Neural progenitor cell (in vitro differentiated cells): ENCODE results near the gene TWIST2. TPM values are rescaled to one million over a fixed set of nuclear protein-coding genes. Genes with fewer than 3 reads are reported as not detected.

Experiments
- DNase-seq: peaks from one replicate; pipeline ENCODE4 v3.0.0-alpha.2; 2016; ENCODE audit warnings: low spot score
- H2AFZ ChIP-seq: fragments of 200-600 bp; sonication (generic); replicated peaks from 2 replicates; pipeline ENCODE4 v1.6.1; 2016; ENCODE audit warnings: antibody characterized with exemption
- H3F3A ChIP-seq: fragments of 200-600 bp; sonication (generic); 2 replicates; pipeline ENCODE4 v1.6.1; 2016; ENCODE audit warnings: antibody characterized with exemption, low read depth
- H3K27ac ChIP-seq: fragments of 200-600 bp; sonication (generic); 2 replicates; pipeline ENCODE4 v1.5.1; 2016; ENCODE audit warnings: mild to moderate bottlenecking
- H3K27me3 ChIP-seq: fragments of 200-600 bp; sonication (generic); 2 replicates; pipeline ENCODE4 v1.6.1; 2016; ENCODE audit warnings: mild to moderate bottlenecking, moderate library complexity
- H3K36me3 ChIP-seq: fragments of 200-600 bp; sonication (generic); 2 replicates; pipeline ENCODE4 v1.5.1; 2016
- H3K4me1 ChIP-seq: fragments of 200-600 bp; sonication (generic); 2 replicates; pipeline ENCODE4 v1.6.1; 2016; ENCODE audit warnings: mixed run types
- H3K4me2 ChIP-seq: fragments of 200-600 bp; sonication (generic); 2 replicates; pipeline ENCODE4 v1.6.1; 2016
- H3K4me3 ChIP-seq: fragments of 200-600 bp; sonication (generic); 2 replicates; pipeline ENCODE4 v1.5.1; 2016
- H3K79me2 ChIP-seq: fragments of 200-600 bp; sonication (generic); 2 replicates; pipeline ENCODE4 v1.6.1; 2016; ENCODE audit warnings: low read depth
- H3K9ac ChIP-seq: fragments of 200-600 bp; sonication (generic); 2 replicates; pipeline ENCODE4 v1.6.1; 2016
- H3K9me3 ChIP-seq: fragments of 200-600 bp; sonication (generic); 2 replicates; pipeline ENCODE4 v1.5.1; 2016; ENCODE audit warnings: low read depth
- H4K20me1 ChIP-seq: fragments of 200-600 bp; sonication (generic); 2 replicates; pipeline ENCODE4 v1.6.1; 2016; ENCODE audit warnings: low read depth
- H3K27ac Mint-ChIP-seq: 3 replicates; pipeline ENCODE4 v1.8.0; 2021; ENCODE audit warnings: mixed read lengths
- H3K27me3 Mint-ChIP-seq: 2 replicates; pipeline ENCODE4 v1.8.0; 2022; ENCODE audit warnings: low read depth, mild to moderate bottlenecking, inconsistent platforms, moderate library complexity, mixed read lengths; ENCODE audit not compliant: insufficient read depth
- H3K36me3 Mint-ChIP-seq: 3 replicates; pipeline ENCODE4 v1.8.0; 2021; ENCODE audit warnings: mixed read lengths
- H3K4me1 Mint-ChIP-seq: 3 replicates; pipeline ENCODE4 v1.8.0; 2021; ENCODE audit warnings: mixed read lengths
- H3K4me3 Mint-ChIP-seq: 3 replicates; pipeline ENCODE4 v1.8.0; 2021; ENCODE audit warnings: mild to moderate bottlenecking, moderate library complexity, mixed read lengths
- H3K9me3 Mint-ChIP-seq: 3 replicates; pipeline ENCODE4 v1.8.0; 2020; ENCODE audit warnings: mixed read lengths
- CTCF ChIP-seq: fragments of 200-600 bp; sonication (generic); IDR thresholded peaks from 2 replicates; pipeline ENCODE4 v1.5.1; 2017; ENCODE audit warnings: antibody characterized with exemption, mild to moderate bottlenecking
- EZH2 ChIP-seq: fragments of 200-600 bp; sonication (generic); IDR thresholded peaks from 2 replicates; pipeline ENCODE4 v1.6.1; 2017; ENCODE audit warnings: antibody characterized with exemption, mild to moderate bottlenecking, moderate library complexity
- EZH2phosphoT487 ChIP-seq: fragments of 200-600 bp; sonication (generic); IDR thresholded peaks from 2 replicates; pipeline ENCODE4 v1.6.1; 2017; ENCODE audit warnings: antibody characterized with exemption
- total RNA-seq: library from RNA; depleted of rRNA; stranded (reverse); fragments of >200 nt; gene quantifications from 2 replicates; pipeline ENCODE4 v1.2.3, GENCODE V29; 2015; ENCODE audit warnings: low replicate concordance

The TWIST2 gene
- total RNA-seq, 1 donor from 2014 or later, result 0.51 TPM

- H3K36me3 Mint-ChIP-seq, result peaks cover 2% of the 10 kb centered on the region
Observed at GRCh38 chr2:238851761-238852160, 3.9 kb downstream of the TWIST2 start.

GRCh38 chr2:238852206-238852869 is 4.5 kb downstream of the TWIST2 start:
- peaks cover 90% of the 10 kb centered on the region for H3K27me3 ChIP-seq
- no peak for TF ChIP-seq EZH2phosphoT487
- no peak for TF ChIP-seq EZH2
- TF ChIP-seq CTCF, result no peak
- Mint-ChIP-seq H3K4me3 (no peak overlapping the region), H3K36me3 (peaks cover 2% of the 10 kb centered on the region), H3K9me3 (peaks cover 3% of the 10 kb centered on the region), H3K27ac (no peak overlapping the region), H3K4me1 (peaks cover 5% of the 10 kb centered on the region), H3K27me3 (peaks cover 28% of the 10 kb centered on the region)
- H3K4me2 ChIP-seq, result no peak overlapping the region
- H2AFZ ChIP-seq, result no peak overlapping the region
- H3K9ac ChIP-seq, result no peak overlapping the region
- peaks cover 4% of the 10 kb centered on the region for H3F3A ChIP-seq
- no peak for DNase-seq
- H4K20me1 ChIP-seq, result peaks cover 26% of the 10 kb centered on the region
- no peaks in the 10 kb centered on the region for H3K79me2 ChIP-seq
- H3K36me3 ChIP-seq, result no peaks in the 10 kb centered on the region
- no peaks in the 10 kb centered on the region for H3K9me3 ChIP-seq
- H3K4me1 ChIP-seq, result peaks cover 5% of the 10 kb centered on the region
- H3K27ac ChIP-seq, result no peak overlapping the region
- no peak overlapping the region for H3K4me3 ChIP-seq

More at GRCh38 chr2:238851761-238852160, 3.9 kb downstream of the TWIST2 start:
- Histone ChIP-seq H3F3A (peaks cover 4% of the 10 kb centered on the region), H3K27ac (no peak overlapping the region), H3K79me2 (no peaks in the 10 kb centered on the region), H2AFZ (no peak overlapping the region), H4K20me1 (peaks cover 26% of the 10 kb centered on the region), H3K4me2 (no peak overlapping the region), H3K9ac (no peak overlapping the region), H3K9me3 (no peaks in the 10 kb centered on the region), H3K4me1 (peaks cover 10% of the 10 kb centered on the region), H3K27me3 (peaks cover 96% of the 10 kb centered on the region), H3K36me3 (no peaks in the 10 kb centered on the region), H3K4me3 (no peak overlapping the region)
- Mint-ChIP-seq H3K27ac (no peak overlapping the region), H3K27me3 (peaks cover 28% of the 10 kb centered on the region), H3K4me1 (peaks cover 5% of the 10 kb centered on the region), H3K4me3 (no peak overlapping the region), H3K9me3 (peaks cover 3% of the 10 kb centered on the region)
- TF ChIP-seq EZH2phosphoT487 (no peak), EZH2 (no peak), CTCF (no peak)
- DNase-seq, result no peak

- Histone ChIP-seq H3K27me3 (peaks cover 81% of the 10 kb centered on the region), H3K4me1 (no peaks in the 10 kb centered on the region), H3K9me3 (no peaks in the 10 kb centered on the region), H3K9ac (no peak overlapping the region), H3F3A (no peaks in the 10 kb centered on the region), H3K4me3 (no peak overlapping the region), H3K27ac (no peak overlapping the region), H3K79me2 (no peaks in the 10 kb centered on the region), H3K36me3 (no peaks in the 10 kb centered on the region), H3K4me2 (no peak overlapping the region), H4K20me1 (peaks cover 26% of the 10 kb centered on the region), H2AFZ (no peak overlapping the region)
- Mint-ChIP-seq H3K27me3 (peaks cover 26% of the 10 kb centered on the region), H3K36me3 (peaks cover 2% of the 10 kb centered on the region), H3K4me1 (peaks cover 5% of the 10 kb centered on the region), H3K9me3 (peaks cover 3% of the 10 kb centered on the region), H3K4me3 (no peak overlapping the region), H3K27ac (no peak overlapping the region)
- TF ChIP-seq EZH2phosphoT487 (no peak), CTCF (no peak), EZH2 (no peak)
- no peak for DNase-seq
Observed at GRCh38 chr2:238853218-238853617, 5.3 kb downstream of the TWIST2 start.
